Measurements from ENCODE around the gene MFSD8. TPM values are rescaled to one million over a fixed set of nuclear protein-coding genes. Genes with fewer than 3 reads are reported as not detected.
A peak's percentile ranks its signal among the peaks of the same experiment; 100 is the strongest.
"Not testable (repeated sequence)": the region's sequence is repeated elsewhere in the genome, so short reads cannot be mapped to it uniquely, and the experiment has no call there.

MFSD8 gene
- polyA plus RNA-seq, 3 donors from 2014 or later: 8.2 to 19.8 (median 8.3) TPM

DNA sequence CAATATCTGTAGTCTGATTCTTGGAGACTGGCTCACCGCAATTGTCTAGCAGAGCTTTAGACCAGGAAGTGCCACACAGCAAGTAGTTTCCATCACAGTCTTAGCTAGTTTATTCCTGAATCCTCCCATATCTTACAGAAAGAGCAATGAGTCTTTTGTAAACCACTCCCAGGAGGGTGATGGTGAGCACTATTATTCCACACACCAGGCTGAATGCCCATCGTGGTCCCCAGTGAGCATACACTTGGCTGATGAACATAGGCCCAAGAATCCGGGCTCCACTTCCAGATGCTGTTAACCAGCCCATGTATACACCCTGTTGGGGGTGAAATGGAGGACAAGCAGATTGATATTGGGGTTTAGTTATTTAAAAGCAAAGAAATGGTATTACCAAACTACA lies 44.5 kb downstream of the MFSD8 start:
- Mint-ChIP-seq H3K36me3 (peaks cover 18 to 34% (median 31%) of the 10 kb centered on the region in 3 donors), H3K4me3 (no peak overlapping the region), H3K27me3 (ENCODE audit: low read depth in 3 of 3) (peaks cover 0 to 1% (median 0%) of the 10 kb centered on the region in 3 donors), H3K9me3 (no peaks in the 10 kb centered on the region), H3K4me1 (no peaks in the 10 kb centered on the region), H3K27ac (no peak overlapping the region)
- DNase-seq: no peak

DNA sequence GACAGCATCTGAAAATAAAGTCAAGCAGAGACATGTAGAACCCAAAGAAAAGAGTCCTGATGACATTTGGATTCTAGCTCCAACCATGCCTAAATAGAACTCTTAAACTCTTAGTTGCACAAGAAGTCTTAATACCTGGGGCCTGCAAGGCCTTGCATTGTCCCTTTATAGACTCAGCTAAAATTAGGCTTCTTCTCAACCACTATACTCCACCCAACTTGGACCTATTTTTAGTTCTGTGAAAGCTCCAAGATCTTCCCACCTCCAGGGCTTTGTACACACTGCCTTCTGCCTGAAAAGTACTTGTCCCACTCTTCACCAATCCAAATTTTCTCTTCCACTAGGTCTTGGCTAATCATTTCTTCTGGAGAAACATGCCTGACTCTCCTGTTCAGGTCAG lies 47.8 kb downstream of the MFSD8 start:
- no peak for DNase-seq
- Mint-ChIP-seq H3K36me3 (peaks cover 8 to 16% (median 12%) of the 10 kb centered on the region in 3 donors), H3K4me1 (no peaks in the 10 kb centered on the region), H3K9me3 (no peaks in the 10 kb centered on the region), H3K4me3 (no peak overlapping the region), H3K27ac (no peak overlapping the region), H3K27me3 (ENCODE audit: low read depth in 3 of 3) (peaks cover 0 to 4% (median 0%) of the 10 kb centered on the region in 3 donors)

DNA sequence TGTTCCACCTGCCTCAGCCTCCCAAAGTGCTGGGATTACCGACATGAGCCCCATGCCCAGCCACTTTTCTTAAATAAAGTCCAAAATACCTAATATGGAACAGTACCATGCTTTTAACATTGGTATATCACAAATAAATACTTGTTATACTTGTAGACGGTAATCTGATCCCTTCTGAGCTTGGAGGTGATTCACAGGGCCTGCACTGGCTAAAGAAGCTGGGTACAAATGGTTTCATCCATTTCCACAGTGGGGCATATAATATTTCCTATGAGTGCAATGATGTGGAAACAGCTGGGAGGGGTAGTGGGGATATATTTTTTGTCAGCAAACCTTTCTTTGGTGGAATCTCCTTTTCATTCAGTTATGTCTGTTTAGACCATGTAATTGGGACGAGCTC lies 48.5 kb downstream of the MFSD8 start:
- Mint-ChIP-seq H3K27ac (no peak overlapping the region), H3K4me1 (no peaks in the 10 kb centered on the region), H3K36me3 (peaks cover 8 to 14% (median 12%) of the 10 kb centered on the region in 3 donors), H3K27me3 (ENCODE audit: low read depth in 3 of 3) (peaks cover 0 to 5% (median 0%) of the 10 kb centered on the region in 3 donors), H3K4me3 (no peak overlapping the region), H3K9me3 (no peaks in the 10 kb centered on the region)
- no peak for DNase-seq

DNA sequence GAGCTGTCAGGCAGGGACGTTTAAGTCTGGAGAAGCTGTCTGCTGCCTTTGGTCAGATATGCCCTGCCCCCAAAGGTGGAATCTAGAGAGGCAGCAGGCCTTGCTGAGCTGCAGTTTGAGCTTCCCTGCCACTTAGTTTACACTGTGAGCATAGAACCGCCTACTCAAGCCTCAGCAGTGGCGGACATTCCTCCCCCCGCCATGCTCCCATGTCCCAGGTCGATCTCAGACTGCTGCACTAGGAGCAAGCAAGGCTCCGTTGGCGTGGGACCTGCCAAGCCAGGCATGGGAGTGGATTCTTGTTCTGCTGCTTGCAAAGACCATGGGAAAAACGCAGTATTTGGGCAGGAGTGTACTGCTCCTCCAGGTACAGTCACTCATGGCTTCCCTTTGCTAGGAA lies 59.9 kb downstream of the MFSD8 start:
- H3K4me1 Mint-ChIP-seq: no peaks in the 10 kb centered on the region

DNA sequence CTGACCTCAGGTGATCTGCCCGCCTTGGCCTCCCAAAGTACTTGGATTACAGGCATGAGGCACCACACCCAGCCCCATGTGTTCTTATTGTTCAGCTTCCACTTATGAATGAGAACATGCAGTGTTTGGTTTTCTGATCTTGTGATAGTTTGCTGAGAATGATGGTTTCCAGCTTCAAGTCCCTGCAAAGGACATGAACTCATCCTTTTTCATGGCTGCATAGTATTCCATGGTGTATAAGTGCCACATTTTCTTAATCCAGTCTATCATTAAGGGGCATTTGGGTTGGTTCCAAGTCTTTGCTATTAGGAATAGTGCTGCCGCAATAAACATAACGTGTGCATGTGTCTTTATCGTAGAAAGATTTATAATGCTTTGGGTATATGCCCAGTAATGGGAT lies 65.3 kb downstream of the MFSD8 start:
- H3K4me1 Mint-ChIP-seq; H3K27ac Mint-ChIP-seq; H3K9me3 Mint-ChIP-seq; DNase-seq; H3K4me3 Mint-ChIP-seq; H3K27me3 Mint-ChIP-seq (ENCODE audit: low read depth in 3 of 3): not testable (repeated sequence)
- H3K36me3 Mint-ChIP-seq: peaks cover 3 to 12% (median 7%) of the 10 kb centered on the region in 3 donors

More for the DNA sequence above, 59.9 kb downstream of the MFSD8 start:
- H3K9me3 Mint-ChIP-seq: peaks cover 0 to 4% (median 0%) of the 10 kb centered on the region in 6 donors
- no peak overlapping the region for H3K4me3 Mint-ChIP-seq
- DNase-seq: no peak
- no peak overlapping the region for H3K27ac Mint-ChIP-seq
- H3K27me3 Mint-ChIP-seq (ENCODE audit: low read depth in 3 of 3): peaks cover 1 to 3% (median 2%) of the 10 kb centered on the region in 3 donors
- peaks cover 0 to 4% (median 3%) of the 10 kb centered on the region in 3 donors for H3K36me3 Mint-ChIP-seq

DNA sequence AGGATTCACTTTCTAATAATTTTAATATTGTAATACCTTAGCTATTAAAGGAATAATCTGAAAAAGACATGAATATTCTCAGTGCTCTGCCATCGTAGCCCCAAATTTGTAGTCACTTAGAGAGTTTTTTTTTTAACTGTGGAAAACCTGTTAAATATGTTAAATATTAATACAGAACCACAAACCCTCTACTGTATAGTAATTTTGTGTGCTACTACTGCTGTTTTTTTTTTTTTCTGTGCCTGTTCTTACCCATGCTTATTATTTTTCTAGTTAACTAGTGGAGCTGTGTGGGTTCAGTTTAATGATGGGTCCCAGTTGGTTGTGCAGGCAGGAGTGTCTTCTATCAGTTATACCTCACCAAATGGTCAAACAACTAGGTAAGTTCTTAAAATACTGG lies 68.4 kb downstream of the MFSD8 start:
- no peak overlapping the region for H3K27ac Mint-ChIP-seq
- H3K4me3 Mint-ChIP-seq: no peak overlapping the region
- H3K36me3 Mint-ChIP-seq: peaks cover 3 to 18% (median 10%) of the 10 kb centered on the region in 3 donors
- peaks cover 0 to 2% (median 1%) of the 10 kb centered on the region in 3 donors for H3K27me3 Mint-ChIP-seq (ENCODE audit: low read depth in 3 of 3)
- DNase-seq: no peak
- H3K9me3 Mint-ChIP-seq: no peaks in the 10 kb centered on the region
- no peaks in the 10 kb centered on the region for H3K4me1 Mint-ChIP-seq

DNA sequence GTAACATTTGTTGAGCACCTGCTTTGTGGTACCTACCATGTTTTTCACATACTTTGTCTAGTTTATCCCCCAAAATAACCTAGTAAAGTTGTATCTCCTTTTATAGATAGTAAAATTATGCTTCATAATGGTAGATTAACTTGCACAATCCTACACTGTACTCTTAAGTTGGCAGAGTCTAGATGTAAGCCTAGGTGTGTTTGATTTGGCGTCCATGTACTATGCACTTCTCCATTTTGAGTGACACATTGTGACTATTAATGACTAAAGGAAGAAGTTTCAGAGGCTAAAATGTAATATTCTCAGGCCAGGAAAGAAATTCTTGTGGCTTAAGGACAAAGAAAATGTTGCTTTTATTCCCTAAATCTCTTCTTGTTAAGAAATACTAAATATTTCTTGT lies 68.9 kb downstream of the MFSD8 start:
- no peak for DNase-seq
- Mint-ChIP-seq H3K36me3 (peaks cover 3 to 18% (median 10%) of the 10 kb centered on the region in 3 donors), H3K27me3 (ENCODE audit: low read depth in 3 of 3) (peaks cover 0 to 2% (median 1%) of the 10 kb centered on the region in 3 donors), H3K4me1 (no peaks in the 10 kb centered on the region), H3K9me3 (no peaks in the 10 kb centered on the region), H3K4me3 (no peak overlapping the region), H3K27ac (no peak overlapping the region)

DNA sequence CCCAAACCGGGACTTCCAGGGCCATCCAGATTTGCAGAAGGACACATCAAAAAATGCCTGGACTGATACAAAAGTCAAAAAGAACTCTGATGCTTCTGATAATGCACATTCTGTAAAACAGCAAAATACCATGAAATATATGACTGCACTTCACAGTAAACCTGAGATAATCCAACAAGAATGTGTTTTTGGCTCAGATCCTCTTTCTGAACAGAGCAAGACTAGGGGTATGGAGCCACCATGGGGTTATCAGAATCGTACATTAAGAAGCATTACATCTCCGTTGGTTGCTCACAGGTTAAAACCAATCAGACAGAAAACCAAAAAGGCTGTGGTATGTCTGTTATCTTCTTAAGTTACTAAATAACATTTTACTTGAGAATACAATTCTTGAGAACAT lies 75.1 kb downstream of the MFSD8 start:
- peaks cover 3 to 9% (median 9%) of the 10 kb centered on the region in 3 donors for H3K36me3 Mint-ChIP-seq
- no peaks in the 10 kb centered on the region for H3K9me3 Mint-ChIP-seq
- H3K27ac Mint-ChIP-seq: no peak overlapping the region
- no peak for DNase-seq
- H3K4me1 Mint-ChIP-seq: no peaks in the 10 kb centered on the region
- no peak overlapping the region for H3K4me3 Mint-ChIP-seq
- H3K27me3 Mint-ChIP-seq (ENCODE audit: low read depth in 3 of 3): peaks cover 0 to 1% (median 0%) of the 10 kb centered on the region in 3 donors

DNA sequence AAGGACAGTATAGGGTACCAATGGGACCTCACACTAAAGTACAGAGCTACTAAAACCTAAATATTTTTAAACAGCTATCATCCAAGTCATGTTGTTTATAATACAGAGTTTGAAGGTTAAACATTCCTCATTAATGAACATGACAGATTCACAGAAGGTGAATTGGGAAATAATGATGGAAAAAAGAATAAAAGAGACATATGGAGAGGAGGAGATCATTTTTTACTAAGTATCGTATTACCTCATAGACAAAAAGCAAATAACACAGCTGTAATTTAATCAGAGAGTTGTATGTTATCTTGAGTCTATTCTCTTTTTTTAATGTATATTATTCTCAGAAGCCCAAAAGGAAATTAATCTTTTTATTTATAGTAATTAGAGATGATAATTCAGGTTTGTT lies 76.4 kb downstream of the MFSD8 start:
- Mint-ChIP-seq H3K4me3 (no peak overlapping the region), H3K27ac (peak overlapping the region in 1 of 6 donors; percentile 53), H3K4me1 (no peaks in the 10 kb centered on the region), H3K27me3 (ENCODE audit: low read depth in 3 of 3) (peaks cover 0 to 1% (median 0%) of the 10 kb centered on the region in 3 donors), H3K9me3 (no peaks in the 10 kb centered on the region), H3K36me3 (peaks cover under 1 to 6% (median 3%) of the 10 kb centered on the region in 3 donors)
- no peak for DNase-seq

DNA sequence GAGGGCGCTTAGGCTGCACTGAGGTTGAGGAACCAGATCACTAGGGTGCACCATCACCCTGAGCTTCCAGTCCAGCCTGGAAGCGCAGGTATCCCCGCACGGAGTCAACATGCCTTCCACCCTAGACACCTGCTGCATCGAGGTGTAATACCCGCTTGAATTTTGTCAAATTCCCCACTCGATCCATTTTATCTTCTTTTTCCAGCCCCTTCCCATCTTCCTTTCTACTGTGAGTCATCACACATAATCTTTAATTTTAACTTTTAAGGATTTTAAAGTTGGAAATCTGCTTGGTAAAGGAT lies 83.5 kb downstream of the MFSD8 start:
- peaks cover 0 to 4% (median 0%) of the 10 kb centered on the region in 3 donors for H3K36me3 Mint-ChIP-seq
- peak overlapping the region in 5 of 6 donors; percentile 20 to 98 (median 96) for H3K27ac Mint-ChIP-seq
- peaks cover 4 to 19% (median 12%) of the 10 kb centered on the region in 3 donors for H3K27me3 Mint-ChIP-seq (ENCODE audit: low read depth in 3 of 3)
- H3K4me1 Mint-ChIP-seq: peaks cover 21 to 33% of the 10 kb centered on the region in 2 donors
- H3K4me3 Mint-ChIP-seq: peak overlapping the region; percentile 96 to 99 (median 97)
- no peaks in the 10 kb centered on the region for H3K9me3 Mint-ChIP-seq
- DNase-seq: peak in 1 of 3 donors; percentile 14

DNA sequence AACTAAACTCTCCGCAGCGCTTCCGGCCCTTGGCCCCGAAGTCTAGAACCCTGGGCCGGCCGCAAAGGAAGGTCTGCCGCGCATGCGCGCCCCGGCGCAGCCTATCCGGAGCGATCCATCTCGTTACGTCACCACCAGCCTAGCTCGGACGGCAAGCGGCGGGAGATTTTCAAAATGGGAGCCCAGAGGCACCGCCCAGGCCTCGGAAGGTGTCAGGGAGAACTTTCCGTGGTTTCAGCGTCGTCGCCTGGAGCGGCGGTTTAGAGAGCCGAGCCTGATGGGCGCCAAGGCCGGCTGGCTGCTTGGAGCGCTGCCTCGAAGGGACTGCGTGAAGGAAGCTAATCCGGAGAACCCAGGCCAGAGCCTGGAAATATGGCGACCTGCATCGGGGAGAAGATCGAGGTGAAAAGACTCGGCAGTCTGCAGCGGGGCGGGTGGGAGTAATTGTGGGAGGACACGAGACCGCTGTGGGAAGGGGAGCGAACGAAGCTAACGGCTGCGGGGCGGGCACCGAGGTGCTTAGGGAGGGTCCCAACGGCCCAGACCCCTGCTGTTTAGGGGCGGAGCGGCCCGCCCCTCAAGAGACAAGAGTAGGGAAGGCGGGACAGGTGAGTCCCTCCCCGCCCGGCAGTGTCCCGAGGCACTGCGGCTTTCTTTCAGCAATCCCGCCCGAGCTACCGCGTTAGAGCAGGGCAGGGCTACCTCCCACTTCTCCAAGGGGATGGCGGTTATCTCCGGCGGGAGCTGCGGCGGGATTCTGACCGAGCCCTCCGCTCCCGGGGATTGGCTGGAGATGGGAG lies 84.0 kb downstream of the MFSD8 start, which contains the start of gene PLK4:
Gene PLK4, plus strand, starts transcription at position 131 of the 800 bp plus-strand sequence. Its CDS starts 242 bp downstream, at position 373.
- Mint-ChIP-seq H3K4me3 (peak within 1 kb of the TSS; percentile 96 to 99 (median 97)), H3K27ac (peak within 1 kb of the TSS; percentile 94 to 98 (median 96))

DNA sequence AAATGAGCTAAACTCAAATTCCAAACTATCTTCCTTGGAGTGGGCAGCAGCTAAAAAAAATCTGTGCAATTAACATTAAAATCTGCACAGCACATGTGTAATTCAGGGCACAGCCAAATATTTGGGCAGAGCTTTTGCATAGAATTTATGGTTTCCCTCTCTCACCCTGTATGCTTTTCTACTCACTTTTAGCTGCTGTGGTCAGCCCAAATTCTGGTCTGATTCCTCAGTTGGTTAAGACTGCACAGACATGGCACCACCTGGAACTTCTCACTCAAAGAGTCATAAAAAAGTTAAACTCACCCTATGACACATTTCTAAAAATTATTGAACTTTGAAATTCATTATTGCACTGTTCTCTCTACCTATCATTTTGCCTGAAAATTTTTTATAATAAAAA lies 89.2 kb downstream of the MFSD8 start:
- DNase-seq: no peak
- no peaks in the 10 kb centered on the region for H3K9me3 Mint-ChIP-seq
- H3K4me1 Mint-ChIP-seq: peaks cover 9 to 21% of the 10 kb centered on the region in 2 donors
- peaks cover 3 to 8% (median 4%) of the 10 kb centered on the region in 3 donors for H3K36me3 Mint-ChIP-seq
- no peak overlapping the region for H3K27ac Mint-ChIP-seq
- no peak overlapping the region for H3K4me3 Mint-ChIP-seq
- H3K27me3 Mint-ChIP-seq (ENCODE audit: low read depth in 3 of 3): peaks cover 4 to 10% (median 5%) of the 10 kb centered on the region in 3 donors

More for the DNA sequence above, 84.0 kb downstream of the MFSD8 start, which contains the start of gene PLK4:
- H3K9me3 Mint-ChIP-seq: no peaks in the 10 kb centered on the region
- peaks cover 4 to 18% (median 12%) of the 10 kb centered on the region in 3 donors for H3K27me3 Mint-ChIP-seq (ENCODE audit: low read depth in 3 of 3)
- peaks cover 21 to 33% of the 10 kb centered on the region in 2 donors for H3K4me1 Mint-ChIP-seq
- H3K36me3 Mint-ChIP-seq: peaks cover 0 to 4% (median 0%) of the 10 kb centered on the region in 3 donors
- peak; percentile 92 to 95 (median 94) for DNase-seq

DNA sequence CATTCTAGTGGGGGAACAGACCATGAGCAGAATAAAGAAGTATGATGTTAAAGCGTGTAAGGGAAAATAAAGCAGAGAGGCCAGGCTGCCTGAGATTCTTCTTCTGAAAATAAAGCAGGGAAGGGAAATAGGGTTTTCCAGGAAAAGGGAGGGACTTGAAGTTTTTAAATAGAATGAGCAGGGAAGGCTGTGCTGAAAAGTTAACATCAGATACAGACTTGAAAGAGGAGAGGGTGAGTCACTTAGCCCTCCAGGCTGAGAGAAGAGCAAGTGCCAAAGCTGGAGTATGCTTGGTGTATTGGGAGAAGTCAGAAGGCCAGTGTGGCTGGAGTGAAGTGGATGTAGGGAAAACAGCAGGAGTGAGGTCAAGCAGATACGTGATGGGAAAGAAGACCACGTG lies 94.3 kb downstream of the MFSD8 start:
- H3K27ac Mint-ChIP-seq: no peak overlapping the region
- DNase-seq: no peak
- H3K27me3 Mint-ChIP-seq (ENCODE audit: low read depth in 3 of 3): no peaks in the 10 kb centered on the region
- no peaks in the 10 kb centered on the region for H3K4me1 Mint-ChIP-seq
- H3K36me3 Mint-ChIP-seq: peaks cover 4 to 8% (median 7%) of the 10 kb centered on the region in 3 donors
- H3K4me3 Mint-ChIP-seq: no peak overlapping the region
- H3K9me3 Mint-ChIP-seq: no peaks in the 10 kb centered on the region

DNA sequence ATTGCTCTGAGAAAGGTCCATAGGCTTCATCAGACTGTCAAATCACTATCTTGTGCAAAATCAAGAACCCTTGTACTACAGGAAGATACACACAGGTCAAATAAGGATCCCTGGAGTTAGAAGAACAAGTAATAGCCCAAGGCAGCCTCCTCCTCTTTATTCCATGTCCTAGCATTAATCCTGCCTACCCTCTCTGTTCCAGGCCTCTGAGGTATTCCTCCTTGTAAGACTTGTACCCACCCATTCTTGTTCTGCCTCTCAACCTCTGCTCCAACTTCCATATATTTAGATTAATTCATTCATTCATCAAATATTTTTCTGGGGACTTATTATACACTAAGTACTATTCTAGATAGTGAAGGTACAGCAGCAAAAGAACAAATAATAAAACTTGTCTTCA lies 94.7 kb downstream of the MFSD8 start:
- no peaks in the 10 kb centered on the region for H3K27me3 Mint-ChIP-seq (ENCODE audit: low read depth in 3 of 3)
- no peak for DNase-seq
- H3K4me3 Mint-ChIP-seq: no peak overlapping the region
- H3K36me3 Mint-ChIP-seq: peaks cover 4 to 8% (median 5%) of the 10 kb centered on the region in 3 donors
- no peaks in the 10 kb centered on the region for H3K4me1 Mint-ChIP-seq
- no peak overlapping the region for H3K27ac Mint-ChIP-seq
- no peaks in the 10 kb centered on the region for H3K9me3 Mint-ChIP-seq
